Cardiac muscle cell (in vitro differentiated cells and primary cell): ENCODE measurements around the gene IGLL1. TPM values are rescaled to one million over a fixed set of nuclear protein-coding genes. Genes with fewer than 3 reads are reported as not detected.
"Not testable (repeated sequence)": the region's sequence is repeated elsewhere in the genome, so short reads cannot be mapped to it uniquely, and the experiment has no call there.

Source experiments
- DNase-seq, 2 donors: peaks; one replicate each; pipeline versions ENCODE4 v3.0.0 to v3.0.0-alpha.2; 2010 to 2017; ENCODE audit warnings: low read depth in 1 of 2, low spot score in 1 of 2
- H3K27ac ChIP-seq: fragments of 200-600 bp; sonication (generic); 2 replicates; pipeline ENCODE4 v1.5.1; 2016
- H3K27me3 ChIP-seq: fragments of 200-600 bp; sonication (generic); 2 replicates; pipeline ENCODE4 v1.6.0; 2016; ENCODE audit warnings: control low read depth
- H3K36me3 ChIP-seq: fragments of 200-600 bp; sonication (generic); 2 replicates; pipeline ENCODE4 v1.5.1; 2016; ENCODE audit warnings: control low read depth
- H3K4me1 ChIP-seq: fragments of 200-600 bp; sonication (generic); 2 replicates; pipeline ENCODE4 v1.8.1; 2017; ENCODE audit warnings: low read depth, mild to moderate bottlenecking, mixed run types
- H3K4me3 ChIP-seq: fragments of 200-600 bp; sonication (generic); 2 replicates; pipeline ENCODE4 v1.5.1; 2016; ENCODE audit warnings: mild to moderate bottlenecking
- H3K9me3 ChIP-seq: fragments of 200-600 bp; sonication (generic); 2 replicates; pipeline ENCODE4 v1.5.1; 2017; ENCODE audit warnings: low read depth, mild to moderate bottlenecking, control low read depth
- polyA plus RNA-seq: library from polyadenylated mRNA; unstranded; fragments of >200 nt; fragmentation: Nextera tagmentation; extraction: Ambion mirVana; gene quantifications from 2 replicates; pipeline ENCODE4 v1.2.1, GENCODE V29; 2016
- total RNA-seq: library from RNA; depleted of rRNA; stranded (reverse); fragments of >200 nt; gene quantifications from 2 replicates; pipeline ENCODE4 v1.2.3, GENCODE V29; 2016
- TF ChIP-seq, protein P1 (sequence below): IDR thresholded peaks from 2 replicates; pipeline ENCODE4 v1.5.1; 2012; ENCODE audit warnings: low read depth, mild to moderate bottlenecking, low read length

IGLL1 gene
- total and polyA plus RNA-seq, 2 experiments from 2014 or later, result not detected

DNA sequence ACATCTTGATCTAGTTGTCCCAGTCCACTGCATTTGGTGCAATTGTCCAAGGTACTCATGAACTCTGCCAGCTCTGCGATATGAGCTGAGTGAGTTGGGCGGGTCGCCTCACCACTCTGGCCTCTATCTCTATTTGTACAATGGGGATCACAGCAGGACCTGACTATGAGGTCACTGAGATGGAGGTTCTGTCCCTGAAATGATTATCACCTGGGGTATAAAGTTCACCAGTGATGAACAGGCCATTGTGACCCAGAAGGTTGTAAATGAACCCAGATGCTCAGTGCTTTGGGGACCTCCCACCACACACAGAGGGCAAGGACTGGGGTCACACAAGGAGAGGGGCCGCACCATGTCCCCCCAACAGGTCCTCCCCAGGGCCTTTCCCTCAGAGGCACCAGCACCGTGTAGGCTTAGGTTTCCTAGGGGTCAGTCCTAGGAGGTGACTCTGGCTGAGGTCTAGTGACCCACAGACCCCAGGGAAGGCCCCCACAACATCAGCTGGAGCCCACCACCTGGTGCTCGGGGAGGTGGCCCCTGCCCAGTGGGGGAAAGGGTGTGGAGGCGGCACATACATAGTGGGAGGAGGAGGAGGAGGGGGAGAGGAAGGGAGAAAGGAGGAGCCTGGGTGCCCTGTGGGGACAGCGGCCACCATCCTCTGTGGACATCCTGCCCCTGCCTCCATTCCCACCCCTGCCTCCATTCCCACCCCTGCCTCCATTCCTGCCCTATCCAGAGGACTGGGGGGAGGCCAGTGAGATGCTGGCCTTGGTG lies 25.0 kb upstream of the IGLL1 start:
- TF ChIP-seq, protein P1, sequence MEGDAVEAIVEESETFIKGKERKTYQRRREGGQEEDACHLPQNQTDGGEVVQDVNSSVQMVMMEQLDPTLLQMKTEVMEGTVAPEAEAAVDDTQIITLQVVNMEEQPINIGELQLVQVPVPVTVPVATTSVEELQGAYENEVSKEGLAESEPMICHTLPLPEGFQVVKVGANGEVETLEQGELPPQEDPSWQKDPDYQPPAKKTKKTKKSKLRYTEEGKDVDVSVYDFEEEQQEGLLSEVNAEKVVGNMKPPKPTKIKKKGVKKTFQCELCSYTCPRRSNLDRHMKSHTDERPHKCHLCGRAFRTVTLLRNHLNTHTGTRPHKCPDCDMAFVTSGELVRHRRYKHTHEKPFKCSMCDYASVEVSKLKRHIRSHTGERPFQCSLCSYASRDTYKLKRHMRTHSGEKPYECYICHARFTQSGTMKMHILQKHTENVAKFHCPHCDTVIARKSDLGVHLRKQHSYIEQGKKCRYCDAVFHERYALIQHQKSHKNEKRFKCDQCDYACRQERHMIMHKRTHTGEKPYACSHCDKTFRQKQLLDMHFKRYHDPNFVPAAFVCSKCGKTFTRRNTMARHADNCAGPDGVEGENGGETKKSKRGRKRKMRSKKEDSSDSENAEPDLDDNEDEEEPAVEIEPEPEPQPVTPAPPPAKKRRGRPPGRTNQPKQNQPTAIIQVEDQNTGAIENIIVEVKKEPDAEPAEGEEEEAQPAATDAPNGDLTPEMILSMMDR, result no peak
- Histone ChIP-seq H3K27me3 (no peaks in the 10 kb centered on the region), H3K36me3 (no peaks in the 10 kb centered on the region), H3K4me3 (no peak overlapping the region), H3K9me3 (no peaks in the 10 kb centered on the region), H3K27ac (no peak overlapping the region), H3K4me1 (no peaks in the 10 kb centered on the region)
- no peak for DNase-seq

DNA sequence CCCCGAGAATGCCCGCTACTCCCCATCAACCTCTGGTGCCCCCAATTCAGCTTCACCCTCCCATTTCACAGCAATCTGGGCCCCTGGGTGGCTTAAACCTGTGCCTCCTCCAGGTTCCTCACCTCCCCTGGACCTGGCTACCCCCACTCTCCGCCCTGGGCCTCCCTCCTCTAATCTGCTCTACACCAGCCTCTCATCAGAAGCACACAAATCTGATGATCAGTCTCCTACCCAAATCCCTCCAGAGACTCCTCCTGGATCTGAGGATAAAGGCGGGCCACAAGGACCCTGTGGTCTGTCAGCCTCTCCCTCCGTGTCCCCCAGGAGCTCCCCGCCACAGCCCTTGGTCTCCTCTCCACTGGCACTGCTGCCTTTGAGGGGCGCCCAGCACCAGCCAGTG lies 23.2 kb upstream of the IGLL1 start:
- Histone ChIP-seq H3K27me3 (no peaks in the 10 kb centered on the region), H3K36me3 (no peaks in the 10 kb centered on the region), H3K4me3 (no peak overlapping the region), H3K9me3 (no peaks in the 10 kb centered on the region), H3K27ac (no peak overlapping the region), H3K4me1 (no peaks in the 10 kb centered on the region)
- no peak for DNase-seq
- TF ChIP-seq, protein P1, result no peak

DNA sequence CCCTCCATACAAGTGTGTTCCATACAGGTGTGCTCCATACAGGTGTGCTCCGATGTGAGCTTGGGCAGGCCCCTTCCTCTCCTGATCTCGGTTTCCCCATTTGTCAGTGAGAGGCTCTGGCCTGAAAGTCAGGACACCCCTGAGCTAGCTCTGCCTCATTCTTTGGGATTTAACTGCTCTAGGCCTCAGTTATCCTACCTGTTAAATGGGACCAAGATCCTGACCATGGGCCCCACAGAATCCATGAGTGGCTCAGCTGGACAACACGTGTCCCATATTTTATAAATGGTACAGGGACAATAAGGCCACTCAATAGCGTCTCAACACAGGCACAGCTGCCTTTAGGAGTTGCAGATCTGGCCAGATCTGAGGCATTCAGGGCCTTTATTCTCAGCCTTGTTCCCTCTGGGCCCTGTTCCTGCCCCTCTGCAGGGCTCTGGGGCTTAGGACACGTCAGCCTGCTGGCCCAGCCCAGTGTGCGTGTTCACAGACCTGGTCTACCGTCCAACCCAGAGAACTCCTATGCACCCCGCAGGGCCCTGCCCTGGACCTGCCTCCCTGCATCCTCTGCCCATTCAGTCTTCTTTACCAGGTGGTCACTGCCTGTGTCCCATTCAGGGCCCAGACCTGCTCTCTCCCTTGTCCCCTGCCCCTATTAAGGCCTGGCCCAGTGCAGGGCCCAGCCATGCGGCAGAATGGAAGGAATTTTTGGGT lies 18.9 kb upstream of the IGLL1 start:
- TF ChIP-seq, protein P1, result no peak
- DNase-seq, result no peak

DNA sequence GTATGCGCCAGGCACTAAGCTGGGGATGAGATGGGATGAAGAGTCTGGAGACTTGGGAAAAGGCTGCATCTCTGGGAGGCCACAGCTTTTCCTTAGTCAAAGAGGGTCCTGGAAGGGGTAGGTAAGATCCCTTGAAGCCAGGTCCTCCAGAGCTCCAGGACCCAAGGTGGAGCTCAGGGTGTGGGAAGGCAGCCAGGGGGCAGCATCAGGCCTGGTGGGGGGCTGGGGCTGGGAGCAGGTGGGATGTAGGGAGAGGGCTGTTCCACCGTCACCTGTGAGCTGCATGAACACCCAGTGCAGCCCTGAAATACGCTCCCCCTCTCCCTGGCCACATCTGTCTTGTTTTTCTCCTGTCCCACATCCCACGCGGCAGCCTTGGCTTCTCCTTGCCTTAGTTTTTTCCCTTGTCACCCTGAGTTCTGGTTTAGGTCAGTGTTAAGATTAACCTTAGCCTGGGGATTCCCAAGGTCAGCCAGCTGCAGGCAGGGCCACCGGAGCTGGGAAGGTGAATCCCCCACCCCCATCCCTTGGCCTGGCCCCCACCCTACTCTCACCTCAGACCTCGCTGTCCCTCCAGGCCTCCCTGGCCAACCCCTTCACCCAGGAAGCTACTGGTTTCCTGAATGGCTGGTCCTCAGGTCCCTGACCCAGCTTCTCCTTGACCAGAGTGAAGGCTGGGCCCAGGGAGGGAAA lies 17.6 kb upstream of the IGLL1 start:
- H3K36me3 ChIP-seq, H3K4me1 ChIP-seq, H3K4me3 ChIP-seq, H3K27me3 ChIP-seq, H3K27ac ChIP-seq, DNase-seq, H3K9me3 ChIP-seq: not testable (repeated sequence)

More for the DNA sequence above, 18.9 kb upstream of the IGLL1 start:
- Histone ChIP-seq H3K9me3 (no peaks in the 10 kb centered on the region), H3K4me3 (no peak overlapping the region), H3K27me3 (no peaks in the 10 kb centered on the region), H3K27ac (no peak overlapping the region), H3K4me1 (no peaks in the 10 kb centered on the region), H3K36me3 (no peaks in the 10 kb centered on the region)

DNA sequence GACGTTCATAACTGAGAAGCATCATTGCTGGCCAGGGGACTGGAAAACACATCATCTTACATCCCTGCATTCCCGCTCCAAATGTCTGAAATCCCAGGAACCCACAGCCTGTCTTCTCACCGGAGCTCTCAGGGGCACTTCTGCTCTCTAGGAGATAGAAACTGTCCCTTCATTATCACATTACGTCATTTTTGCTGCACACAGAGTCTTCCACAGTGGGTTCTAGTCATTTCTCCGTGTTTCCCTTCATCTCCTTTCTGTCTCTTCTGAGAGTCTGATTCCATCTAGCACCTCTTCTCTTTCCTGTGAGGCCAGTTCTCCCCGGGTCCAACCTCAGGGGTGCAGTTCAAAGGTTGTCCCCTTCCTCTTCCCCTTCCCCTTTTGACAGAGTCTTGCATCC lies 15.8 kb upstream of the IGLL1 start:
- not testable (repeated sequence) for H3K27ac ChIP-seq, H3K27me3 ChIP-seq, DNase-seq

DNA sequence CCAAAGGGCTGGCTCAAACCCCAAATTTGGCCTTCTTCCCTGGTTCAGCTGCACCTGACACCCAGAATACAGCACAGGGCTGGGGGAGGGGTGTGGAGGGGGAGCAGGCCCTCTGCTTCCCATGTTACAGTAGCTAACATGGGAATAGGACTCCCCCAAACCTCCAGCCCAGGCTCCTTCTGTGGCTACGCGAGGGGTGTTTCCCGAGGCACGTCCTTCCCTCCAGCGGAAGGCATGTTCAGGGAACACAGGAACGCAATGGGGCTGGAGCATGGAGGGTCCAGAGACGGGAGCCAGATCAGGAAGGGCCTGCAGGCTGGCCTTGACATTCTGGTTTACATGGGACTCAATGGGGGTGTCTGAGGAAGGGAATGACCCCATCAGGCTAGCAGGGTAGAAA lies 11.8 kb upstream of the IGLL1 start:
- H3K4me3 ChIP-seq, result no peak overlapping the region
- TF ChIP-seq, protein P1, result no peak
- no peaks in the 10 kb centered on the region for H3K36me3 ChIP-seq
- no peaks in the 10 kb centered on the region for H3K27me3 ChIP-seq
- H3K9me3 ChIP-seq, result no peaks in the 10 kb centered on the region
- H3K27ac ChIP-seq, result no peak overlapping the region
- H3K4me1 ChIP-seq, result no peaks in the 10 kb centered on the region
- no peak for DNase-seq

More for the DNA sequence above, 15.8 kb upstream of the IGLL1 start:
- not testable (repeated sequence) for H3K4me3 ChIP-seq, H3K9me3 ChIP-seq, H3K4me1 ChIP-seq, H3K36me3 ChIP-seq
